HG03103 (cell line): ENCODE data around the gene HBS1L.

ENCODE experiments used
- ATAC-seq: cut with Tn5 transposase; IDR thresholded peaks from one replicate; pipeline ENCODE4 v1.9.1; 2021; ENCODE audit warnings: low read depth; ENCODE audit not compliant: unreplicated experiment

Gene HBS1L

GRCh38 chr6:135004399-135004798 is 50.2 kb downstream of the HBS1L start:
- no peak for ATAC-seq

GRCh38 chr6:135002974-135003703 is 51.5 kb downstream of the HBS1L start:
- ATAC-seq, result peak; percentile 92

- ATAC-seq, result no peak
Observed at GRCh38 chr6:135002229-135002844, 52.3 kb downstream of the HBS1L start.

GRCh38 chr6:134999107-134999506 is 55.5 kb downstream of the HBS1L start:
- no peak for ATAC-seq

GRCh38 chr6:134997133-134997995 is 57.3 kb downstream of the HBS1L start:
- no peak for ATAC-seq

GRCh38 chr6:134995536-134995935 is 59.1 kb downstream of the HBS1L start:
- no peak for ATAC-seq

GRCh38 chr6:134994431-134994830 is 60.2 kb downstream of the HBS1L start:
- no peak for ATAC-seq

GRCh38 chr6:134992155-134992554 is 62.5 kb downstream of the HBS1L start:
- no peak for ATAC-seq

GRCh38 chr6:134990262-134990661 is 64.4 kb downstream of the HBS1L start:
- ATAC-seq, result no peak

- ATAC-seq, result no peak
Observed at GRCh38 chr6:134984821-134985220, 69.8 kb downstream of the HBS1L start.

GRCh38 chr6:134983823-134984222 is 70.8 kb downstream of the HBS1L start:
- ATAC-seq, result no peak

GRCh38 chr6:134982161-134982560 is 72.5 kb downstream of the HBS1L start:
- no peak for ATAC-seq

GRCh38 chr6:134980846-134981245 is 73.8 kb downstream of the HBS1L start:
- ATAC-seq, result no peak

- peak; percentile 84 for ATAC-seq
Observed at GRCh38 chr6:134979142-134979541, 75.5 kb downstream of the HBS1L start.

- no peak for ATAC-seq
Observed at GRCh38 chr6:134974370-134974769, 80.3 kb downstream of the HBS1L start.

GRCh38 chr6:134967711-134968110 is 86.9 kb downstream of the HBS1L start:
- ATAC-seq, result no peak

GRCh38 chr6:134964451-134965203 is 90.0 kb downstream of the HBS1L start:
- no peak for ATAC-seq

GRCh38 chr6:134962421-134962820 is 92.2 kb downstream of the HBS1L start:
- no peak for ATAC-seq

- ATAC-seq, result no peak
Observed at GRCh38 chr6:134961366-134961765, 93.3 kb downstream of the HBS1L start.

- ATAC-seq, result no peak
Observed at GRCh38 chr6:134959603-134960002, 95.0 kb downstream of the HBS1L start.

- no peak for ATAC-seq
Observed at GRCh38 chr6:134956676-134957075, 97.9 kb downstream of the HBS1L start.
